ENCODE measurements around the gene PSD2. TPM values are rescaled to one million over a fixed set of nuclear protein-coding genes. Genes with fewer than 3 reads are reported as not detected.
A peak's percentile ranks its signal among the peaks of the same experiment; 100 is the strongest.

The PSD2 gene
- polyA plus RNA-seq, 3 donors = not detected

DNA sequence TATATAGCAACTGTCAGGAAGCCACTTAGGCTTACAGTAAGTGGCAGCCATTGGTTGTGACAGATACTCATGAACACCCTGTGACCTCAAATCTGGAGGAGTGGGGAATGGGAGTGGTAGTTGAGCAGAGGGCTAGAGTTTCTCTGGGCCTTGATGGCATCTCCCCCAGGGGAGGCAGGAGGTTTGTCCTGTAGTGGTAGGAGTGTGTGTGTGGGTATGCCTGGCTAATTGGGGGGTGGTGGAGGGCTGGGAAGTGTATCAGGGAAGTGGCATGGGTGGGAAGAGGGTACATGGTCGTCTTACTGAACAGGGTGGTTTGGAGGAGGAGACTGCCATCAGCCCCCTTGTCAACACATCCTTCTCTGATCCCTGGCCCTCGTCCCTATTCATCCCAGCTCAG, 71.5 kb downstream of the PSD2 start:
- TF ChIP-seq, protein P1, sequence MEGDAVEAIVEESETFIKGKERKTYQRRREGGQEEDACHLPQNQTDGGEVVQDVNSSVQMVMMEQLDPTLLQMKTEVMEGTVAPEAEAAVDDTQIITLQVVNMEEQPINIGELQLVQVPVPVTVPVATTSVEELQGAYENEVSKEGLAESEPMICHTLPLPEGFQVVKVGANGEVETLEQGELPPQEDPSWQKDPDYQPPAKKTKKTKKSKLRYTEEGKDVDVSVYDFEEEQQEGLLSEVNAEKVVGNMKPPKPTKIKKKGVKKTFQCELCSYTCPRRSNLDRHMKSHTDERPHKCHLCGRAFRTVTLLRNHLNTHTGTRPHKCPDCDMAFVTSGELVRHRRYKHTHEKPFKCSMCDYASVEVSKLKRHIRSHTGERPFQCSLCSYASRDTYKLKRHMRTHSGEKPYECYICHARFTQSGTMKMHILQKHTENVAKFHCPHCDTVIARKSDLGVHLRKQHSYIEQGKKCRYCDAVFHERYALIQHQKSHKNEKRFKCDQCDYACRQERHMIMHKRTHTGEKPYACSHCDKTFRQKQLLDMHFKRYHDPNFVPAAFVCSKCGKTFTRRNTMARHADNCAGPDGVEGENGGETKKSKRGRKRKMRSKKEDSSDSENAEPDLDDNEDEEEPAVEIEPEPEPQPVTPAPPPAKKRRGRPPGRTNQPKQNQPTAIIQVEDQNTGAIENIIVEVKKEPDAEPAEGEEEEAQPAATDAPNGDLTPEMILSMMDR (IDR thresholded peaks at IDR 0.05) = no peak
- H3K9me3 ChIP-seq (replicated peaks in 1 of 2; ENCODE audit: control insufficient read depth in 1 of 2, insufficient read depth in 1 of 2, low read length in 2 of 2) = no peaks in the 10 kb centered on the region
- H3K4me2 ChIP-seq (replicated peaks; ENCODE audit: extremely low read depth, low read length, poor library complexity, severe bottlenecking) = no peak overlapping the region
- Mint-ChIP-seq H3K9me3 (no peaks in the 10 kb centered on the region), H3K4me1 (peaks cover 4% of the 10 kb centered on the region), H3K4me3 (no peak overlapping the region), H3K27ac (no peak overlapping the region), H3K27me3 (ENCODE audit: low read depth in 3 of 3) (peaks cover 4 to 16% (median 11%) of the 10 kb centered on the region in 3 donors), H3K36me3 (no peaks in the 10 kb centered on the region)
- no peaks in the 10 kb centered on the region for H3K27me3 ChIP-seq (ENCODE audit: control insufficient read depth in 2 of 2, insufficient read depth in 2 of 2, low read length in 2 of 2)
- intact Hi-C loops (cut with micrococcal nuclease) = no loop called here
- no peaks in the 10 kb centered on the region for H3K36me3 ChIP-seq (replicated peaks in 1 of 2; ENCODE audit: control insufficient read depth in 1 of 2, insufficient read depth in 2 of 2, low read length in 2 of 2)
- no peaks in the 10 kb centered on the region for H3K4me1 ChIP-seq (ENCODE audit: control insufficient read depth in 1 of 2, insufficient read depth in 2 of 2, low read length in 2 of 2)
- no peak overlapping the region for H3K4me3 ChIP-seq (replicated peaks in 1 of 3; ENCODE audit: low read depth in 2 of 3, low read length in 3 of 3)
- no peak overlapping the region for H2AFZ ChIP-seq (ENCODE audit: insufficient read depth, low read depth, low read length, poor library complexity, severe bottlenecking)
- H3K9ac ChIP-seq (ENCODE audit: insufficient read depth, low read length, poor library complexity, severe bottlenecking) = no peak overlapping the region
- H4K20me1 ChIP-seq (ENCODE audit: insufficient read depth, low read length) = no peaks in the 10 kb centered on the region
- H3K27ac ChIP-seq (ENCODE audit: low read depth in 1 of 2, low read length in 2 of 2) = no peak overlapping the region
- no peak for DNase-seq
- no peaks in the 10 kb centered on the region for H3K79me2 ChIP-seq (ENCODE audit: insufficient read depth, low read length)
- WGBS (ENCODE audit: insufficient coverage) = no CpG with 5 or more reads among the region's 2 CpGs

DNA sequence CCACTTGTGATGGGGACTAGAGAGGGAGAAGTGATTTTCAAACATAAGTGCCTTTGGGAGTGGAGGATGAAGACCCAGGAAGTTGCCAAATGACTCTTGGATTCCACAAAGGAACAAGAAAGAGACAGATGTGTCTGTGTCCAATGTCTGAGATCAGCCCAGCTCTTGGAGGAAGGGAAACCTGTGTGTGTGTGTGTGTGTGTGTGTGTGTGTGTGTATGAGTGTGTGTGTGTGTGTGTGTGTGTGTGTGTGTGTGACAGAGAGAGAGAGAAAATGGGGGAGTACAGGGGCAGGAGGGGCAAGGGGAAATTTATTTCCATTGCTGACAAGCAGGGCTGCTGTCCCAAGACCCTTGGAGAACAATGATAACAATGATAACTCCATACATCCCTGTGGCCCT, 72.0 kb downstream of the PSD2 start:
- Histone ChIP-seq H2AFZ (ENCODE audit: insufficient read depth, low read depth, low read length, poor library complexity, severe bottlenecking) (no peak overlapping the region), H3K4me2 (replicated peaks; ENCODE audit: extremely low read depth, low read length, poor library complexity, severe bottlenecking) (no peak overlapping the region), H3K4me1 (ENCODE audit: control insufficient read depth in 1 of 2, insufficient read depth in 2 of 2, low read length in 2 of 2) (no peaks in the 10 kb centered on the region), H3K27ac (ENCODE audit: low read depth in 1 of 2, low read length in 2 of 2) (no peak overlapping the region), H3K9ac (ENCODE audit: insufficient read depth, low read length, poor library complexity, severe bottlenecking) (no peak overlapping the region), H3K36me3 (replicated peaks in 1 of 2; ENCODE audit: control insufficient read depth in 1 of 2, insufficient read depth in 2 of 2, low read length in 2 of 2) (no peaks in the 10 kb centered on the region), H3K9me3 (replicated peaks in 1 of 2; ENCODE audit: control insufficient read depth in 1 of 2, insufficient read depth in 1 of 2, low read length in 2 of 2) (no peaks in the 10 kb centered on the region), H3K79me2 (ENCODE audit: insufficient read depth, low read length) (no peaks in the 10 kb centered on the region), H3K4me3 (replicated peaks in 1 of 3; ENCODE audit: low read depth in 2 of 3, low read length in 3 of 3) (no peak overlapping the region), H3K27me3 (ENCODE audit: control insufficient read depth in 2 of 2, insufficient read depth in 2 of 2, low read length in 2 of 2) (no peaks in the 10 kb centered on the region), H4K20me1 (ENCODE audit: insufficient read depth, low read length) (no peaks in the 10 kb centered on the region)
- H3K36me3 Mint-ChIP-seq = no peaks in the 10 kb centered on the region
- H3K27ac Mint-ChIP-seq = peak overlapping the region in 1 of 7 donors; percentile 70
- H3K9me3 Mint-ChIP-seq = no peaks in the 10 kb centered on the region
- peaks cover 8 to 16% (median 12%) of the 10 kb centered on the region in 3 donors for H3K27me3 Mint-ChIP-seq (ENCODE audit: low read depth in 3 of 3)
- intact Hi-C loops (cut with micrococcal nuclease) = no loop called here
- H3K4me1 Mint-ChIP-seq = peaks cover 4% of the 10 kb centered on the region
- TF ChIP-seq, protein P1 (IDR thresholded peaks at IDR 0.05) = no peak
- H3K4me3 Mint-ChIP-seq = no peak overlapping the region
- DNase-seq = no peak
